H1 (cell line): ENCODE results near the gene PTGES3L. TPM values are rescaled to one million over a fixed set of nuclear protein-coding genes. Genes with fewer than 3 reads are reported as not detected.

Experiments used
- CREB1 ChIP-seq: IDR thresholded peaks from 2 replicates; pipeline ENCODE4 v1.6.1; 2012; ENCODE audit warnings: inconsistent platforms
- POLR2A ChIP-seq, 2 experiments: IDR thresholded peaks; 1 replicate in 1 of 2; 2 replicates in 1 of 2; pipeline ENCODE4 v1.6.1; 2011; ENCODE audit warnings: low read depth in 2 of 2, low read length in 2 of 2, mild to moderate bottlenecking in 2 of 2; ENCODE audit errors: control extremely low read depth in 1 of 2
- polyA plus RNA-seq, 7 experiments: library from polyadenylated mRNA; depleted of rRNA in 3 of 7; stranded (reverse) in 5 of 7; unstranded in 2 of 7; fragments of >200 nt in 5 of 7; fragments of 200-250 nt in 2 of 7; gene quantifications; 1 replicate in 5 of 7; 2 replicates in 1 of 7; 4 replicates in 1 of 7; pipeline versions ENCODE4 v1.2.1 to v1.2.3, GENCODE V29; 2011 to 2013; ENCODE audit warnings: missing spikeins in 2 of 7, mixed read lengths in 2 of 7
- total RNA-seq: library from RNA; stranded (reverse); fragmentation: NEBNext Ultra II Directional; extraction: Animal tissue kit (Norgen Biotek cat#: 25700); gene quantifications from 2 replicates; pipeline ENCODE4 v1.2.1, GENCODE V29; 2021

Gene PTGES3L
- total and polyA plus RNA-seq, 2 of the 8 experiments (the other 6 are each of a cell fraction or from before 2014, with no cell fraction given), result 3.0 to 3.6 TPM

- TF ChIP-seq POLR2A (IDR thresholded peaks at IDR 0.05; ENCODE audit: control extremely low read depth in 1 of 2, low read depth in 2 of 2, low read length in 2 of 2) (peak in 1 of 2 experiments; percentile 12; a peak in 1 of 3 replicates), CREB1 (peak; percentile 90)
These were observed 1.0 kb upstream of the PTGES3L start (continued) for GRCh38 chr17:42980766-42981397.
